ENCODE measurements around the gene BRD4. TPM values are rescaled to one million over a fixed set of nuclear protein-coding genes. Genes with fewer than 3 reads are reported as not detected.

BRD4 gene
- total RNA-seq, 1 donor from 2014 or later, result 153 TPM

- Mint-ChIP-seq H3K27ac (no peak overlapping the region), H3K4me1 (no peaks in the 10 kb centered on the region), H3K36me3 (peaks cover 29% of the 10 kb centered on the region), H3K27me3 (ENCODE audit: low read depth) (no peaks in the 10 kb centered on the region), H3K9me3 (no peaks in the 10 kb centered on the region), H3K4me3 (no peak overlapping the region)
- TF ChIP-seq, protein P1, sequence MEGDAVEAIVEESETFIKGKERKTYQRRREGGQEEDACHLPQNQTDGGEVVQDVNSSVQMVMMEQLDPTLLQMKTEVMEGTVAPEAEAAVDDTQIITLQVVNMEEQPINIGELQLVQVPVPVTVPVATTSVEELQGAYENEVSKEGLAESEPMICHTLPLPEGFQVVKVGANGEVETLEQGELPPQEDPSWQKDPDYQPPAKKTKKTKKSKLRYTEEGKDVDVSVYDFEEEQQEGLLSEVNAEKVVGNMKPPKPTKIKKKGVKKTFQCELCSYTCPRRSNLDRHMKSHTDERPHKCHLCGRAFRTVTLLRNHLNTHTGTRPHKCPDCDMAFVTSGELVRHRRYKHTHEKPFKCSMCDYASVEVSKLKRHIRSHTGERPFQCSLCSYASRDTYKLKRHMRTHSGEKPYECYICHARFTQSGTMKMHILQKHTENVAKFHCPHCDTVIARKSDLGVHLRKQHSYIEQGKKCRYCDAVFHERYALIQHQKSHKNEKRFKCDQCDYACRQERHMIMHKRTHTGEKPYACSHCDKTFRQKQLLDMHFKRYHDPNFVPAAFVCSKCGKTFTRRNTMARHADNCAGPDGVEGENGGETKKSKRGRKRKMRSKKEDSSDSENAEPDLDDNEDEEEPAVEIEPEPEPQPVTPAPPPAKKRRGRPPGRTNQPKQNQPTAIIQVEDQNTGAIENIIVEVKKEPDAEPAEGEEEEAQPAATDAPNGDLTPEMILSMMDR (IDR thresholded peaks at IDR 0.05; ENCODE audit: unreplicated experiment), result no peak
- DNase-seq (ENCODE audit: low spot score in 2 of 2, unreplicated experiment in 2 of 2), result no peak
Observed at GRCh38 chr19:15269806-15270205, 62.5 kb downstream of the BRD4 start.

- H3K9me3 Mint-ChIP-seq, result no peaks in the 10 kb centered on the region
- TF ChIP-seq, protein P1 (IDR thresholded peaks at IDR 0.05; ENCODE audit: unreplicated experiment), result no peak
- H3K36me3 Mint-ChIP-seq, result peaks cover 29% of the 10 kb centered on the region
- no peaks in the 10 kb centered on the region for H3K4me1 Mint-ChIP-seq
- no peak for DNase-seq (ENCODE audit: low spot score in 2 of 2, unreplicated experiment in 2 of 2)
- no peak overlapping the region for H3K4me3 Mint-ChIP-seq
- no peaks in the 10 kb centered on the region for H3K27me3 Mint-ChIP-seq (ENCODE audit: low read depth)
- no peak overlapping the region for H3K27ac Mint-ChIP-seq
Observed at GRCh38 chr19:15268928-15269253, 63.4 kb downstream of the BRD4 start.

GRCh38 chr19:15268192-15268927, 64.0 kb downstream of the BRD4 start:
- TF ChIP-seq, protein P1 (IDR thresholded peaks at IDR 0.05; ENCODE audit: unreplicated experiment), result no peak
- H3K27me3 Mint-ChIP-seq (ENCODE audit: low read depth), result no peaks in the 10 kb centered on the region
- H3K27ac Mint-ChIP-seq, result no peak overlapping the region
- no peaks in the 10 kb centered on the region for H3K4me1 Mint-ChIP-seq
- no peaks in the 10 kb centered on the region for H3K9me3 Mint-ChIP-seq
- peaks cover 29% of the 10 kb centered on the region for H3K36me3 Mint-ChIP-seq
- no peak overlapping the region for H3K4me3 Mint-ChIP-seq
- DNase-seq (ENCODE audit: low spot score in 2 of 2, unreplicated experiment in 2 of 2), result no peak

DNA sequence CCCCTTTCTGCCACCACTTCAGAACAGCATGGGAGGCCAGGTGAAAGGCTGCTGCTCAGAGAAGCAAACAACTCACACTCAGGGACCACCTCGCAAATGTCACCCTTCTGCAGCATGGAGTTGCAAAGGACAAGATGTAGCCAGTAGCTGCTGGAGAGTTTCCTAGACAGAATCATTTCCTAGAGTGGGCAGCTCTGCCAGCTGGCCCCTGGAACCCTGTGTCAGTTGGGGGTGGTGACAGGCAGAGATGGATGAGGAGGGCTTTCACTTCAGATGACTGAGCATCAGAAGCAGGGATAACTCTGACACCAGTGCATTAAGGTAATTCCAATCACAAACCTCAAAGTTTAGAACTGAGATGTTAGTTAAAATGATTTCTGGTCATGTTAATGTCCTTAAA, 65.7 kb downstream of the BRD4 start:
- Mint-ChIP-seq H3K4me1 (no peaks in the 10 kb centered on the region), H3K27ac (no peak overlapping the region), H3K9me3 (no peaks in the 10 kb centered on the region), H3K27me3 (ENCODE audit: low read depth) (no peaks in the 10 kb centered on the region), H3K36me3 (peaks cover 29% of the 10 kb centered on the region), H3K4me3 (no peak overlapping the region)
- TF ChIP-seq, protein P1 (IDR thresholded peaks at IDR 0.05; ENCODE audit: unreplicated experiment), result no peak
- DNase-seq (ENCODE audit: low spot score in 2 of 2, unreplicated experiment in 2 of 2), result no peak

DNA sequence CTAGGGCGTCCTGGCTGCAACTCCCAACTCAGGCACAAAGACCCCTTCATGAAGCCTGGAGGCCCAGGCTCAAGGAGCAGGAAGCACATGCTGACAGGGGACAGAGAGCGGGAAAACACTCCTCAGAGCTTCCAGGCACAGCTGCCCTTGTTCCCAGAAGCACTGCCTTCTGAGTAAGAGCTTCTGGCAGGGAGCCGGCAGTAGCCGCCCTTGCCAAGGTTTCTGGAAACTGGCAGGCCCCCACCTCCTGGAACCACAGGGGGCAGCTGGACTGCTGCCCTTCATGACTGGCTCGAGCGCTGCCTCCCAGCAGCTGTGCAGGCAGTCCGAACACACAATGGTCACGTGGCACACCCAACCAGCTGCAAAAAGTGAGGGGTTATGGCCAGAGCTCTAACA, 66.5 kb downstream of the BRD4 start:
- peaks cover 21% of the 10 kb centered on the region for H3K36me3 Mint-ChIP-seq
- H3K27ac Mint-ChIP-seq, result peak overlapping the region; percentile 30

More for the DNA sequence above, 66.5 kb downstream of the BRD4 start:
- Mint-ChIP-seq H3K4me1 (no peaks in the 10 kb centered on the region), H3K4me3 (no peak overlapping the region), H3K27me3 (ENCODE audit: low read depth) (no peaks in the 10 kb centered on the region), H3K9me3 (no peaks in the 10 kb centered on the region)
- TF ChIP-seq, protein P1 (IDR thresholded peaks at IDR 0.05; ENCODE audit: unreplicated experiment), result no peak
- DNase-seq (ENCODE audit: low spot score in 2 of 2, unreplicated experiment in 2 of 2), result no peak
